GM19025 (cell line): ENCODE measurements around the gene ELOA.

Experiments
- ATAC-seq: cut with Tn5 transposase; IDR thresholded peaks from one replicate; pipeline ENCODE4 v1.9.1; 2021; ENCODE audit warnings: mild to moderate bottlenecking, low read depth, moderate library complexity; ENCODE audit not compliant: unreplicated experiment

ELOA gene

GRCh38 chr1:23743287-23744152 is at the start of gene ELOA:
Gene ELOA, plus strand, starts transcription at chr1:23743471. Its CDS starts 33 bp downstream, at chr1:23743504.
- peak; percentile 83 for ATAC-seq

GRCh38 chr1:23693599-23693998 is 49.7 kb upstream of the ELOA start:
- ATAC-seq = no peak

- no peak for ATAC-seq
Observed at GRCh38 chr1:23694371-23694770, 48.9 kb upstream of the ELOA start.

- no peak for ATAC-seq
Observed at GRCh38 chr1:23695667-23696066, 47.6 kb upstream of the ELOA start.

GRCh38 chr1:23696335-23696989 is 46.8 kb upstream of the ELOA start:
- ATAC-seq = no peak

- ATAC-seq = no peak
Observed at GRCh38 chr1:23698466-23698865, 44.8 kb upstream of the ELOA start.

- no peak for ATAC-seq
Observed at GRCh38 chr1:23699280-23700179, 43.7 kb upstream of the ELOA start.

GRCh38 chr1:23701310-23701709 is 42.0 kb upstream of the ELOA start:
- ATAC-seq = no peak

- no peak for ATAC-seq
Observed at GRCh38 chr1:23701996-23702395, 41.3 kb upstream of the ELOA start.

- no peak for ATAC-seq
Observed at GRCh38 chr1:23704834-23705495, 38.3 kb upstream of the ELOA start.

GRCh38 chr1:23709229-23709628 is 34.0 kb upstream of the ELOA start:
- ATAC-seq = no peak

GRCh38 chr1:23718482-23718881 is 24.8 kb upstream of the ELOA start:
- ATAC-seq = no peak

- ATAC-seq = no peak
Observed at GRCh38 chr1:23719162-23719820, 24.0 kb upstream of the ELOA start.

- peak; percentile 54 for ATAC-seq
Observed at GRCh38 chr1:23720256-23720995, 22.8 kb upstream of the ELOA start.

GRCh38 chr1:23722652-23723051 is 20.6 kb upstream of the ELOA start:
- ATAC-seq = no peak

- ATAC-seq = no peak
Observed at GRCh38 chr1:23726686-23727085, 16.6 kb upstream of the ELOA start.

GRCh38 chr1:23727362-23727811 is 15.9 kb upstream of the ELOA start:
- no peak for ATAC-seq

- no peak for ATAC-seq
Observed at GRCh38 chr1:23732363-23733224, 10.7 kb upstream of the ELOA start.
